ENCODE data around the gene RAB1B. TPM values are rescaled to one million over a fixed set of nuclear protein-coding genes. Genes with fewer than 3 reads are reported as not detected.

The RAB1B gene
- total RNA-seq, 1 donor from 2014 or later: 22.8 TPM

DNA sequence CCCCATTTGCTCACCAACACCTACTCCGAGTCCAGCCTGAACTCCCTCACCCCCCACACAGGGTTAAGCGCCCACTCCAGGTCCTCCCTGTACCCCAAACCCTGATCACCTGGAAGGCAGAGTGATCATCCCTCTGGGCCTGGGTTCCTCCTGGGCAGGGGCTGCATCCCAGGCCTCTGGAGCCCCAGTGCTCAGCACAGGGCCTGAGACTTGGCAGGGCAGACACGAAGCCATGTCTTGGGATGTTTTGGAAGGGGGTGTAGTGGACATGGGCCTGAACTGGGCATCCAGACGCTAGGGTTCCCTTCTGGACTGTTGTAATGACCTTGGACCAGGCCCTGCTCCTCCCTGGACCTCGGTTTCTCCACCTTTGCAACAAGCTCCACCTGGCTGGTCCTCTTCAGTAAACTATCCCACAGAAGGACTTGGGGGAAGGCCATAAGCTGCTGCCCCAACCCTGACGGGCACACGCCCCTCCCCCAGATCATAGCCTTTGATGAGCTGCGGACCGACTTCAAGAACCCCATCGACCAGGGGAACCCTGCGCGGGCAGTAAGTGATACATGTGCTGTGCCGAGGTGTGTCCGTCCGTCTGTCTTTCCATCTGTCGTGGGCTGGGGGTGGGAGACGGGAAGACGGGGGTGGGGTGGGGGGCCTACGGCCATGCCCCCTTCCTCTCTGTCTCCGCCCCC is 13.5 kb downstream of the RAB1B start:
- DNase-seq (ENCODE audit: low spot score in 2 of 2) (no peak), FAIRE-seq (no peak)

DNA sequence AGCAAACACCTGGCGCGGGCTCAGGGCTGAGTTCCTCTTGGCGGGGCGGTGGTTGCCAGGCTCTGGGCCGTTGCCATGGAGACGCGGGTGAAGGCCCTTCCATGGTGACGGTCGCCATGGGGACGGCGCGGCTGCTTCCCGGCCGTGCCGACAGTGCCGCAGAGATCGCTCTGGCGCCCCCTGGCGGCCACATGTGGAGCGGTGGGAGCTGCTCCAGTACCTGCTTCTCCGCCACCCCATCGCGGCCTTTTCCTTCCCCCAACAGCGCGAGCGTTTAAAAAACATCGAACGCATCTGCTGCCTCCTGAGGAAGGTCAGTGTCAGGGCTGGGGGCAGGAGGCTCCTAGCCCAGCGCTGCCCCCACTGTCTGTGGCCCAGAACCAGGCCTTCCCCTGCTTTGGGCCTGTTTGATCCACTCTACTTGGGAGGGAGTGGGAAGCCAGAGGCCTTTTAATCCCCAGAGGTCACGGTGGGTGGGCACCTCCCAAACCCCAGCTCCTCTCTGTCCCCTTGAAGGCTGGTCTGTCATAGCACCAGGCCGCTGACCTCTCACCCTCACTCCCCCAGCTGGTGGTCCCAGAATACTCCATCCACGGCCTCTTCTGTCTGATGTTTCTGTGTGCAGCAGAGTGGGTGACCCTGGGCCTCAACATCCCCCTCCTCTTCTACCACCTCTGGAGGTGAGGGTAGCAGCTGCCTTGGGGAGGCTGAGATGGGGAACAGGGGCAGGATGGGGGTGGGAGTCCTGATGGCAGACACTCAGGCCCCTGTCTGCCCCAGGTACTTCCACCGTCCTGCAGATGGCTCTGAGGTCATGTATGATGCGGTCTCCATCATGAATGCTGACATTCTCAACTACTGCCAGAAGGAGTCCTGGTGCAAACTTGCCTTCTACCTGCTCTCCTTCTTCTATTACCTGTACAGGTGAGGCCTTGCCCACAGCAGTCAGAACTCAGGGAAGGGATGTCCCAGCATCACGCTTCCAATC is 14.3 kb downstream of the RAB1B start:
- FAIRE-seq: no peak
- peak; percentile 99 to 100 for DNase-seq (ENCODE audit: low spot score in 2 of 2)

GRCh38 chr11:66283461-66284105 is 15.1 kb downstream of the RAB1B start:
- no peak for FAIRE-seq
- DNase-seq (ENCODE audit: low spot score in 2 of 2): no peak

DNA sequence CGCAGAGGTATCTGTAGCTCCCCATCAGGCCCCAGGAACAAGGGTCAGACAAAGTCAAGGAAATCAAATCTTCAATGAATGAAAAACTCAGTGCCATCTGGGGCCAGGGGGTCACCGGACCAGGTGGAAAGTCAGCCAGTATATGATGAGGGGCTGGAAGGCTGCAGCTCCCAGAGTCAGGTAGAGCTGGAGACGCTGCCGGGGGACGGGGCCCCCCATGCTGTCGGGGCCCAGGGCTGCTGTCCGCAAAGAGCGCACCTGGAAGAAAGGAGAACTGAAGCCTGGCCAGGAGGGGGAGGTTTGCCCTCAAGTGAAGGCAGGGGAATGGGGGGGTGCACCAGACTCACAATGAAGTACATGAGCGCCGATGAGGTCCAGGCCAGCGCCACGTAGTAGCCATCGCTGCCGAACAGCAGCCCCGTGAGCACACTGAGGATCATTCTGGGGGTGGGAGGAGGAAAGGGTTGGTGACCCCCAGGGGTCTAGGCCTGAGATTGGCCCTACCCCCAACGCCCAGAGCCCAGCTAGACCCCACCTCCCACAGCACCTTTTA is 16.2 kb downstream of the RAB1B start:
- no peak for DNase-seq (ENCODE audit: low spot score in 2 of 2)
- FAIRE-seq: no peak

DNA sequence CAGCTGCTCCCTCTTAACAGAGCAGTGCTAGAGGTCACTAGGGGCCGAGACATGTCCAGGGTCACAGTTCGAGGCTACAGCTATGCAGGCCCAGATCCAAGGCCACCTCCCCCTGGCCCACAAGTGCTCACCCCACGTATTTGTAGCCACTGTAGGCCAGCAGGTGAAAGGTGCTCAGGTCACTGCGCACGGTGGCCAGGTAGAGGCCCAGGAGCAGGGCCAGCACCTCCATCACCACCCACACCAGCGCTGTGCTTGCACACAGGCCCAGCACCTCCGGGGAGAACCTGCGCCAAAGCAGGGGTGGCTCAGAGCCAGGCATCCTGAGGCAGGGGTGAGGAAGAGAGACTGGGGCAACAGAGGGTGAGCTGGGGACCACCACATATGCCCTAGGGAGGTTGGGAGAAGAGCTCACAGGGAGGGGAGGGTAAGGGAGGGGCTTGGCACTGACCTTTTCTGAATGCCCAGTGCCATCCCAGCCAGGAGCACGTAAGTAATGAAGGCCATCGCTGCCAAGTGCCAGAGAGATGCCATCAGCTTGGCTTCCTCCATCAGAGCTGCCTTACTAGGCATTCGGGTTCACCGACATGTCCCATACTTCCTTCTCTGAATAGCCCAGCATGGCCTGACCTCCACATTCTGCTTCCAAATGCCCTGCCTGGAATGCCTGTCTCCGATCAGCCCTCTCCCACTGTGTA is 17.0 kb downstream of the RAB1B start:
- DNase-seq (ENCODE audit: low spot score in 2 of 2) (no peak), FAIRE-seq (no peak)

DNA sequence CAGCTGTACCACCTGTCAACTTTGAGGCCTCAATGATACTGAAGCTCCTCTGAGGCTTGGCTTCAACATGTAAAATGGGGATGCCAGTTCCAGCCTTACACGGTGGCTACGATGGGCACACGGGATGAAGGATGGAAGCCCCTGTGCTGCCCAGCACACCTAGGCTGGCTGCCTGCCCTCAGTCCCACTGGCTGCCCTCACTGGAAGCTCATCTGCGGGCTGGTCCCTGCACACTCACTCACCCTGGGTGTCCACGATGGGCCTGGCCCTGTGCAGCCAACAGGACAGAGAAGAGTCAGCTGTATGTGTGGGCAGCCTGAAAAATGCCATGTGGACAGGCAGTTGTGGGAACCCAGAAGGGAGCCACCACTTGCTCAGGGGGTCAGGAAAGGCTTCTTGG is 18.3 kb downstream of the RAB1B start:
- DNase-seq (ENCODE audit: low spot score in 2 of 2): no peak
- FAIRE-seq: no peak

GRCh38 chr11:66287211-66287888 is 18.9 kb downstream of the RAB1B start:
- FAIRE-seq: no peak

DNA sequence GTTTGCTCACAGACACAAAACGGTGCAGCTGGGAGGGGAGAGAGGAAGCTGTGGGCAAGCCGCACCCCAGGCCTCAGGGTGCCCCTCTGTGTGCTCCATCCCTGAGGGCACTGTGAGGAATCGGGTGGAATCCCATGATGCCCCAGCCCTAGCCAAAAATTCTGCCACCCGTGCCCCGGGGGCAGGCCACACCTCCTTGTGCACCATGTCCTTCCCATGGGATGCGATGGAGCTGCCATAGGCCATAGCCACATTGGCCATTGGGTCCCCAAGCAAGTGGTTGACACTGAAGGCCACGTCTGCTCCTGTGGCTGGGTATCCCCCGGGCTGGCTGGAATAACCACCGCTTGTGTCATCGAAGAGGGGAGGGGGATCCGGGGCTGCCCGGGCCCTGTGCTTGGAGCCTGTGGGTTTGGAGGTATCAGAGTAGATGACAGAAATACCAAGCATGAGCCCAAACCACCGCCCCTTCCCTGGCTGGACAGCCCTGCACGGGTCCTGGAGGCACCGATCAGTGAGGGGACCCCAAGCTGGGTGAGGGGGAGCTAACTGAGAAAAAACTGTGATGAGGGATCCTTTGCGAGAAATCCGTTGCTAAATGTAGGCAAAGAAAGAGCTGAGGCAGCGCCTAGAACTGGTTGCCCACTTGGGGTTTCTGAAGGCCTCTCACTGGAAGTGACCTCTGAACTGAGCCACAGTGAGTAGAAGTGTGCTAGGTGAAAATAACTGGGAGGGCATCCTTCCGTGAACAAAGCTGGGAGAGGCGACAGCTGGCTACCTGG is 19.6 kb downstream of the RAB1B start:
- FAIRE-seq (no peak), DNase-seq (ENCODE audit: low spot score in 2 of 2) (no peak)

More at GRCh38 chr11:66287211-66287888, 18.9 kb downstream of the RAB1B start:
- no peak for DNase-seq (ENCODE audit: low spot score in 2 of 2)

GRCh38 chr11:66288671-66289547 is 20.5 kb downstream of the RAB1B start, which contains the start of gene YIF1A:
Gene YIF1A (minus strand): TSS chr11:66289143. CDS start chr11:66288985, 158 bp downstream.
- peak; percentile 100 for DNase-seq (ENCODE audit: low spot score in 2 of 2)

DNA sequence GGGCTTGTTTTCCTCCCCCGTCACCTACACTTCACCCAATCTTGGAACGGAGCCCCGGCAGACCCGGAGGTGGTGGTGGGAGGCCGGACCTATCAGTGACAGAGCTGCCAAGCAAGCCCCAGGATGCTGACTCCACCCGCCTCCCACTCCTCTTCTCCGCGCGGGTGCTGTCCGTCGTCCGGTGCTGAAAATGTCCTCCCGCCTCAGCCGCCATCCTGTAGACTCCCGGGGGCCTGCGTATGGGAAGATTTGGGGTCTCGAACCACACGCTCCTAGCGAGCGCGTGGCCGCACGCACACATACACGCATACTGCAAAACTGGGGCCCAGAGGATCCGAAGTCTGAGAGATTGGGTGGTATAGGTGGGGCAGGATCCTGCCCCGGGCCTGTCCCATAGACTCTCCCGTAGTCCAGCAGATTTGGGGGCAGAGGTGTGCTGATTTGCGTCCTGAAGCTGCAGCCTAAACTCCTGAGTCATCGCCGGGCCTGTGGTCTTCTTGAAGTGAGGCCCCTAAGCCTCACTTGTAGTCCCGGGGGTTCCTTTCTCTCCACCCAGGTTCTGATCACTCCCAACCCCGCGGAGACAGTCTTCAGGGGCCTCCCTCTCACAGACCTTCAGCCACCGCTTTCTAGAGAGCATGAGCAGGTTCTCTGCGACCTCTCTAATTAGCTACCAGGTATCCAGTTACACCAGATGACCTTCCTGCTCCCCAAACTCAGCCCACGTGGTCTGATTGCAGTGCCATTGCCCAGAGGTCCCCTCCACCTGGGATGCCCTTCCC is 21.3 kb downstream of the RAB1B start:
- DNase-seq (ENCODE audit: low spot score in 2 of 2) (peak; percentile 60 to 76), FAIRE-seq (no peak)

More at GRCh38 chr11:66288671-66289547, 20.5 kb downstream of the RAB1B start, which contains the start of gene YIF1A:
- FAIRE-seq: peak; percentile 98

GRCh38 chr11:66290330-66290621 is 21.8 kb downstream of the RAB1B start:
- DNase-seq (ENCODE audit: low spot score in 2 of 2): no peak
- FAIRE-seq: no peak

- FAIRE-seq (no peak), DNase-seq (ENCODE audit: low spot score in 2 of 2) (no peak)
Observed at GRCh38 chr11:66291303-66291705, 22.9 kb downstream of the RAB1B start.

GRCh38 chr11:66291706-66292542 is 23.5 kb downstream of the RAB1B start, which contains the start of gene TMEM151A:
Gene TMEM151A (plus strand): TSS chr11:66291894. CDS start chr11:66292014, 120 bp downstream.
- FAIRE-seq (no peak), DNase-seq (ENCODE audit: low spot score in 2 of 2) (peak; percentile 75 to 85)

- DNase-seq (ENCODE audit: low spot score in 2 of 2) (no peak), FAIRE-seq (no peak)
Observed at GRCh38 chr11:66292543-66293332, 24.3 kb downstream of the RAB1B start.

GRCh38 chr11:66293352-66293751 is 24.9 kb downstream of the RAB1B start:
- FAIRE-seq (no peak), DNase-seq (ENCODE audit: low spot score in 2 of 2) (no peak)
